Tibial artery (tissue), 4 donors: ENCODE data around the gene AADACL3.

Source experiments
- DNase-seq, 2 donors: peaks; one replicate each; pipeline ENCODE4 v3.0.0-alpha.2; 2019
- H3K27ac ChIP-seq, 2 donors: fragments of 200-600 bp; sonication (generic) in 1 of 2; 1 replicate in 1 of 2; 2 replicates in 1 of 2; pipeline ENCODE4 v1.5.1; 2018 to 2019; ENCODE audit warnings: mild to moderate bottlenecking in 1 of 2
- H3K27me3 ChIP-seq, 2 donors: fragments of 200-600 bp; sonication (generic) in 1 of 2; one replicate each; pipeline versions ENCODE4 v1.5.1 to v1.6.0; 2016 to 2019
- H3K36me3 ChIP-seq, 3 donors: fragments of 200-600 bp; sonication (generic) in 2 of 3; one replicate each; pipeline ENCODE4 v1.5.1; 2016 to 2019; ENCODE audit warnings: mild to moderate bottlenecking in 2 of 3
- H3K4me1 ChIP-seq, 4 donors: fragments of 200-600 bp; sonication (generic) in 2 of 4; 1 replicate in 3 of 4; 2 replicates in 1 of 4; pipeline ENCODE4 v1.5.1; 2016 to 2019
- H3K4me3 ChIP-seq, 2 donors: fragments of 200-600 bp; sonication (generic) in 1 of 2; 1 replicate in 1 of 2; 2 replicates in 1 of 2; pipeline ENCODE4 v1.5.1; 2018 to 2019; ENCODE audit warnings: mild to moderate bottlenecking in 2 of 2
- H3K9me3 ChIP-seq, 3 donors: fragments of 200-600 bp; sonication (generic) in 1 of 3; one replicate each; pipeline ENCODE4 v1.5.1; 2016 to 2019
- CTCF ChIP-seq, 2 experiments: fragments of 200-600 bp in 1 of 2; fragments of 450-650 bp in 1 of 2; IDR thresholded peaks; one replicate each; pipeline ENCODE4 v1.5.1; 2017 to 2019; ENCODE audit warnings: antibody characterized with exemption in 2 of 2, mild to moderate bottlenecking in 1 of 2, moderate library complexity in 1 of 2
- intact Hi-C: fragments of 100-400 bp; cut with DNase I; formaldehyde crosslinking; loops from one replicate; pipeline ENCODE4 v1.15.0; 2023; ENCODE audit warnings: low total_unique reads

AADACL3 gene

GRCh38 chr1:12774801-12775345, 59.0 kb downstream of the AADACL3 start:
- H3K4me1 ChIP-seq: no peaks in the 10 kb centered on the region
- H3K9me3 ChIP-seq: no peaks in the 10 kb centered on the region
- no peaks in the 10 kb centered on the region for H3K36me3 ChIP-seq
- DNase-seq: no peak
- H3K4me3 ChIP-seq: no peak overlapping the region
- H3K27me3 ChIP-seq: peaks cover 0 to 13% of the 10 kb centered on the region in 2 donors
- TF ChIP-seq CTCF (IDR thresholded peaks at IDR 0.05): no peak
- intact Hi-C loops: no loop called here
- no peak overlapping the region for H3K27ac ChIP-seq

GRCh38 chr1:12775443-12775842, 59.5 kb downstream of the AADACL3 start:
- intact Hi-C loops: no loop called here
- Histone ChIP-seq H3K4me1 (no peaks in the 10 kb centered on the region), H3K9me3 (no peaks in the 10 kb centered on the region), H3K4me3 (no peak overlapping the region), H3K27me3 (peaks cover 0 to 7% of the 10 kb centered on the region in 2 donors), H3K36me3 (no peaks in the 10 kb centered on the region), H3K27ac (no peak overlapping the region)
- no peak for DNase-seq
- TF ChIP-seq CTCF (IDR thresholded peaks at IDR 0.05): no peak

GRCh38 chr1:12776801-12777557, 61.1 kb downstream of the AADACL3 start:
- H3K9me3 ChIP-seq: no peaks in the 10 kb centered on the region
- no peak for DNase-seq

More at GRCh38 chr1:12776801-12777557, 61.1 kb downstream of the AADACL3 start:
- no peak overlapping the region for H3K27ac ChIP-seq
- no peaks in the 10 kb centered on the region for H3K27me3 ChIP-seq
- TF ChIP-seq CTCF (IDR thresholded peaks at IDR 0.05): no peak
- no peaks in the 10 kb centered on the region for H3K4me1 ChIP-seq
- intact Hi-C loops: no loop called here
- no peaks in the 10 kb centered on the region for H3K36me3 ChIP-seq
- H3K4me3 ChIP-seq: no peak overlapping the region
